Endothelial cell of umbilical vein (primary cell): Measurements from ENCODE around the gene MTG1. TPM values are rescaled to one million over a fixed set of nuclear protein-coding genes. Genes with fewer than 3 reads are reported as not detected.

ENCODE experiments used
- BruUV-seq: library from RNA; stranded (reverse); fragments of 400-500 nt; replicated peaks from 2 replicates; lab custom pipeline; 2021; lab: Mats Ljungman, UMichigan
- CTCF ChIA-PET: fragments of 300-600, 350-600 bp; sonication (Branson Sonifier 250); formaldehyde crosslinking; loops from one replicate; lab custom pipeline; 2021; ENCODE audit warnings: antibody characterized with exemption, inconsistent platforms; lab: Charles Lee
- POLR2A ChIA-PET: fragments of 300-600, 350-600 bp; sonication (Branson Sonifier 250); formaldehyde crosslinking; loops from one replicate; lab custom pipeline; 2021; ENCODE audit warnings: antibody characterized with exemption, inconsistent platforms; lab: Charles Lee
- DNase-seq: peaks from one replicate; pipeline ENCODE4 v3.0.0-alpha.2; 2011; ENCODE audit warnings: low read depth, low spot score
- FAIRE-seq: peaks from 2 replicates; lab custom pipeline; 2011; peaks lifted over from hg19 to GRCh38; lab: Jason Lieb, UNC
- H2AFZ ChIP-seq: 2 replicates; pipeline ENCODE4 v1.6.0; 2012; ENCODE audit warnings: low read depth, low read length, control low read depth, inconsistent platforms
- H3K27ac ChIP-seq: 2 replicates; pipeline ENCODE4 v1.5.1; 2011; ENCODE audit warnings: low read depth, mild to moderate bottlenecking, control low read depth, low read length, moderate library complexity; ENCODE audit not compliant: insufficient read depth
- H3K27me3 ChIP-seq, 2 experiments: 2 replicates each; pipeline versions ENCODE4 v1.6.0 to v1.6.1; 2011; ENCODE audit warnings: low read length in 2 of 2, mixed read lengths in 1 of 2; ENCODE audit not compliant: control insufficient read depth in 2 of 2, insufficient read depth in 2 of 2
- H3K36me3 ChIP-seq, 2 experiments: 2 replicates in 1 of 2; 3 replicates in 1 of 2; pipeline ENCODE4 v1.5.1; 2011; ENCODE audit warnings: low read length in 2 of 2, mild to moderate bottlenecking in 1 of 2, moderate library complexity in 1 of 2; ENCODE audit not compliant: control insufficient read depth in 2 of 2, insufficient read depth in 2 of 2; ENCODE audit errors: extremely low read depth in 1 of 2
- H3K4me1 ChIP-seq: 3 replicates; pipeline ENCODE4 v1.5.1; 2011; ENCODE audit warnings: mild to moderate bottlenecking, low read length; ENCODE audit not compliant: control insufficient read depth, insufficient read depth; ENCODE audit errors: extremely low read depth
- H3K4me2 ChIP-seq: 2 replicates; pipeline ENCODE4 v1.6.1; 2011; ENCODE audit warnings: low read length, control low read depth, mixed read lengths; ENCODE audit not compliant: insufficient read depth
- H3K4me3 ChIP-seq, 3 experiments: fragments of 200-600 bp in 1 of 3; sonication (generic), shearing (Covaris generic) in 1 of 3; replicated peaks in 1 of 3; 2 replicates each; pipeline ENCODE4 v1.5.1; 2011 to 2016; ENCODE audit warnings: control low read depth in 3 of 3, low read length in 3 of 3, mild to moderate bottlenecking in 2 of 3, inconsistent platforms in 1 of 3, low read depth in 1 of 3, moderate library complexity in 1 of 3; ENCODE audit not compliant: insufficient read depth in 1 of 3
- H3K79me2 ChIP-seq: 2 replicates; pipeline ENCODE4 v1.6.0; 2012; ENCODE audit warnings: low read length, inconsistent platforms; ENCODE audit not compliant: control insufficient read depth, insufficient read depth
- H3K9ac ChIP-seq: replicated peaks from 2 replicates; pipeline ENCODE3; 2011; ENCODE audit warnings: low read length, control low read depth; ENCODE audit not compliant: insufficient read depth; ENCODE audit errors: extremely low read depth
- H3K9me1 ChIP-seq: replicated peaks from 3 replicates; pipeline ENCODE4 v1.6.0; 2011; ENCODE audit warnings: mild to moderate bottlenecking, low read length; ENCODE audit not compliant: control insufficient read depth, insufficient read depth; ENCODE audit errors: extremely low read depth
- H3K9me3 ChIP-seq: replicated peaks from 2 replicates; pipeline ENCODE4 v1.5.1; 2012; ENCODE audit warnings: low read length, inconsistent platforms; ENCODE audit not compliant: control insufficient read depth, insufficient read depth
- H4K20me1 ChIP-seq: replicated peaks from 2 replicates; pipeline ENCODE3; 2011; ENCODE audit warnings: mild to moderate bottlenecking, low read length; ENCODE audit not compliant: control insufficient read depth, insufficient read depth; ENCODE audit errors: extremely low read depth
- EZH2 ChIP-seq: IDR thresholded peaks from 2 replicates; pipeline ENCODE4 v1.6.1; 2012; ENCODE audit warnings: borderline replicate concordance, low read depth, mild to moderate bottlenecking, moderate library complexity, low read length, inconsistent platforms; ENCODE audit not compliant: severe bottlenecking
- FOS ChIP-seq: IDR thresholded peaks from 2 replicates; pipeline ENCODE4 v1.6.1; 2011; ENCODE audit warnings: mild to moderate bottlenecking, low read length, moderate library complexity, borderline replicate concordance; ENCODE audit not compliant: insufficient read depth
- GATA2 ChIP-seq: IDR thresholded peaks from 2 replicates; pipeline ENCODE4 v1.7.0; 2011; ENCODE audit warnings: low read depth, mild to moderate bottlenecking, moderate library complexity, mixed read lengths, low read length; ENCODE audit not compliant: insufficient read length, insufficient read depth
- JUN ChIP-seq: IDR thresholded peaks from 2 replicates; pipeline ENCODE4 v1.6.1; 2011; ENCODE audit warnings: borderline replicate concordance, low read depth; ENCODE audit not compliant: insufficient read length, insufficient read depth
- MYC ChIP-seq: IDR thresholded peaks from one replicate; pipeline ENCODE4 v1.6.1; 2011; ENCODE audit warnings: mild to moderate bottlenecking, low read depth, low read length
- POLR2A ChIP-seq: IDR thresholded peaks from 2 replicates; pipeline ENCODE4 v1.6.1; 2012; ENCODE audit warnings: low read depth, mild to moderate bottlenecking, control low read depth, low read length
- POLR2AphosphoS5 ChIP-seq: IDR thresholded peaks from 2 replicates; pipeline ENCODE4 v1.6.1; 2012; ENCODE audit warnings: low read depth, mild to moderate bottlenecking, control low read depth, low read length, moderate library complexity; ENCODE audit not compliant: insufficient read depth
- dilution Hi-C: fragments of 300-500 bp; cut with MboI; formaldehyde crosslinking; loops from one replicate; pipeline ENCODE4 v1.15.0; 2019; ENCODE audit warnings: low sequenced_read_pairs; ENCODE audit not compliant: extremely low pct_ligation_motif_present
- intact Hi-C: fragments of 100-400 bp; cut with micrococcal nuclease; formaldehyde crosslinking; loops from one replicate; pipeline ENCODE4 v1.10.0; 2022
- polyA plus RNA-seq, 4 experiments: library from polyadenylated mRNA; depleted of rRNA in 3 of 4; stranded (reverse) in 3 of 4; unstranded in 1 of 4; fragments of >200 nt; gene quantifications; 2 replicates each; pipeline versions ENCODE4 v1.2.1 to v1.2.3, GENCODE V29; 2011 to 2012; ENCODE audit warnings: missing spikeins in 1 of 4
- total RNA-seq: library from RNA; stranded (reverse); gene quantifications from 2 replicates; pipeline ENCODE4 v1.2.3, GENCODE V29; 2021
- TF ChIP-seq, protein P1 (sequence below), 2 donors: IDR thresholded peaks; 1 replicate in 1 of 2; 2 replicates in 1 of 2; pipeline ENCODE4 v1.5.1; 2011; ENCODE audit warnings: low read length in 2 of 2, mild to moderate bottlenecking in 2 of 2, moderate library complexity in 2 of 2, control low read depth in 1 of 2, inconsistent platforms in 1 of 2, low read depth in 1 of 2; ENCODE audit not compliant: insufficient read depth in 1 of 2; ENCODE audit errors: extremely low read depth in 1 of 2
- TF ChIP-seq, protein P2 (sequence below): IDR thresholded peaks from 2 replicates; pipeline ENCODE4 v1.6.1; 2011; ENCODE audit not compliant: insufficient read depth, insufficient read length

The MTG1 gene
- total and polyA plus RNA-seq, 2 donors (not counting 3 experiments of a cell fraction or from before 2014, with no cell fraction given): 66.5 to 91.6 TPM

DNA sequence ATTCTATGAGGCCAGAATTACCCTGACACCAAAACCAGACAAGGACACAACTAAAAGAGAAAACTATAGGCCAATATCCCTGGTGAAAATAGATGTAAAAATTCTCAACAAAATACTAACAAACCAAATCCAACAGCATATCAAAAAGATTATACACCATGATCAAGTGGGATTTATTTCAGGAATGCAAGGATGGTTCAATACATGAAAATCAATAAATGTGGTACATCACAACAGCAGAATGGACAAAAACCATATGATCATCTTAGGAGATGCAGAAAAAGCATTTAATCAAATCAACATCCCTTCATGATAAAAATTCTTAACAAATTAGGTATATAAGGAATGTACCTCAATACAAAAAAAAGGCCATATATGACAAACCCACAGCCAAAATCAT, 54.2 kb downstream of the MTG1 start:
- Histone ChIP-seq H4K20me1 (no peaks in the 10 kb centered on the region), H3K4me3 (no peak overlapping the region), H3K9ac (no peak overlapping the region), H3K79me2 (no peaks in the 10 kb centered on the region), H3K4me1 (no peaks in the 10 kb centered on the region), H3K9me3 (no peaks in the 10 kb centered on the region), H2AFZ (no peak overlapping the region), H3K9me1 (no peaks in the 10 kb centered on the region), H3K36me3 (no peaks in the 10 kb centered on the region), H3K4me2 (no peak overlapping the region), H3K27ac (no peak overlapping the region), H3K27me3 (no peaks in the 10 kb centered on the region)
- DNase-seq (no peak), FAIRE-seq (no peak)
- no TSS peak for BruUV-seq
- TF ChIP-seq, protein P1, sequence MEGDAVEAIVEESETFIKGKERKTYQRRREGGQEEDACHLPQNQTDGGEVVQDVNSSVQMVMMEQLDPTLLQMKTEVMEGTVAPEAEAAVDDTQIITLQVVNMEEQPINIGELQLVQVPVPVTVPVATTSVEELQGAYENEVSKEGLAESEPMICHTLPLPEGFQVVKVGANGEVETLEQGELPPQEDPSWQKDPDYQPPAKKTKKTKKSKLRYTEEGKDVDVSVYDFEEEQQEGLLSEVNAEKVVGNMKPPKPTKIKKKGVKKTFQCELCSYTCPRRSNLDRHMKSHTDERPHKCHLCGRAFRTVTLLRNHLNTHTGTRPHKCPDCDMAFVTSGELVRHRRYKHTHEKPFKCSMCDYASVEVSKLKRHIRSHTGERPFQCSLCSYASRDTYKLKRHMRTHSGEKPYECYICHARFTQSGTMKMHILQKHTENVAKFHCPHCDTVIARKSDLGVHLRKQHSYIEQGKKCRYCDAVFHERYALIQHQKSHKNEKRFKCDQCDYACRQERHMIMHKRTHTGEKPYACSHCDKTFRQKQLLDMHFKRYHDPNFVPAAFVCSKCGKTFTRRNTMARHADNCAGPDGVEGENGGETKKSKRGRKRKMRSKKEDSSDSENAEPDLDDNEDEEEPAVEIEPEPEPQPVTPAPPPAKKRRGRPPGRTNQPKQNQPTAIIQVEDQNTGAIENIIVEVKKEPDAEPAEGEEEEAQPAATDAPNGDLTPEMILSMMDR (IDR thresholded peaks at IDR 0.05; ENCODE audit: extremely low read depth in 1 of 2, insufficient read depth in 1 of 2, low read depth in 1 of 2, low read length in 2 of 2): no peak
- TF ChIP-seq MYC (no peak), EZH2 (no peak), FOS (no peak), POLR2AphosphoS5 (no peak), JUN (no peak), GATA2 (no peak), POLR2A (no peak)
- TF ChIP-seq, protein P2, sequence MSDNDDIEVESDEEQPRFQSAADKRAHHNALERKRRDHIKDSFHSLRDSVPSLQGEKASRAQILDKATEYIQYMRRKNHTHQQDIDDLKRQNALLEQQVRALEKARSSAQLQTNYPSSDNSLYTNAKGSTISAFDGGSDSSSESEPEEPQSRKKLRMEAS: no peak
- intact Hi-C loops (no loop called here), dilution Hi-C loops (no loop called here)
- POLR2A ChIA-PET: no interaction called here
- CTCF ChIA-PET: no interaction called here
